ENCODE measurements around the gene PPP1CB.

The PPP1CB gene

DNA sequence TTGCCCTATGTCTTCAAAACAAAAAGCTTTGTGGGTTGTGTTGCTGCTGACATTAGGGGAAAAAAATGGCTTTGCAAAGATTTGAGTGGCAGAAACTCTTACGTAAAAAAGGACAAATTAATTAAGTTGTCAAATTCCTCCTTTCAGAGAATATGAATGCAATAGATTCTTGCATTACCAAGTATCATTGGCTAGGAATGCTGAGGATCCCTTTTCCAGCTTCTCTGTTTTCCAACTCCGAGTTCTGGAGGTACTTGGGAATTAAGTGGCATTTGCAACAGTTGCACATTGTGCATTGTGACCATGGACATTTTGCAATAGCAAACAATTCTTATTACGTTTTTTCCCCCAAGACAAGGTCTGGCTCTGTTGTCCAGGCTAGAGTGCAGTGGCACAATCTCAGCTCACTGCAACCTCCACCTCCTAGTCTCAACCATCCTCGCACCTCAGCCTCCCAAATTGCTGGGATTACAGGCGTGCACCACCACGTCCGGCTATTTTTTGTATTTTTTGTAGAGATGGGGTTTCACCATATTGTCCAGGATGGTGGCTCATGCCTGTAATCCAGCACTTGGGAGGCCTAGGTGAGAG lies 29.9 kb upstream of the PPP1CB start:
- DNase-seq (ENCODE audit: low read depth): no peak

GRCh38 chr2:28725021-28725711 lies 26.5 kb upstream of the PPP1CB start:
- TF ChIP-seq CTCF (conservative IDR thresholded peaks at IDR 0.05; ENCODE audit: low read depth, low read length): no peak
- DNase-seq (ENCODE audit: low read depth): no peak
- H3K4me3 ChIP-seq (ENCODE audit: low read depth, low read length): no peak overlapping the region

More for the DNA sequence above, 29.9 kb upstream of the PPP1CB start:
- TF ChIP-seq CTCF (conservative IDR thresholded peaks at IDR 0.05; ENCODE audit: low read depth, low read length): no peak
- no peak overlapping the region for H3K4me3 ChIP-seq (ENCODE audit: low read depth, low read length)

- H3K4me3 ChIP-seq (ENCODE audit: low read depth, low read length): no peak overlapping the region
- DNase-seq (ENCODE audit: low read depth): no peak
- TF ChIP-seq CTCF (conservative IDR thresholded peaks at IDR 0.05; ENCODE audit: low read depth, low read length): no peak
Measured at GRCh38 chr2:28726177-28726576, 25.5 kb upstream of the PPP1CB start.

- DNase-seq (ENCODE audit: low read depth): peak; percentile 46
- no peak for TF ChIP-seq CTCF (conservative IDR thresholded peaks at IDR 0.05; ENCODE audit: low read depth, low read length)
- no peak overlapping the region for H3K4me3 ChIP-seq (ENCODE audit: low read depth, low read length)
Measured at GRCh38 chr2:28729698-28730097, 21.9 kb upstream of the PPP1CB start.

GRCh38 chr2:28730641-28731146 lies 20.9 kb upstream of the PPP1CB start:
- no peak overlapping the region for H3K4me3 ChIP-seq (ENCODE audit: low read depth, low read length)
- no peak for TF ChIP-seq CTCF (conservative IDR thresholded peaks at IDR 0.05; ENCODE audit: low read depth, low read length)
- no peak for DNase-seq (ENCODE audit: low read depth)

- no peak for DNase-seq (ENCODE audit: low read depth)
- no peak overlapping the region for H3K4me3 ChIP-seq (ENCODE audit: low read depth, low read length)
- no peak for TF ChIP-seq CTCF (conservative IDR thresholded peaks at IDR 0.05; ENCODE audit: low read depth, low read length)
Measured at GRCh38 chr2:28735511-28735910, 16.1 kb upstream of the PPP1CB start.

DNA sequence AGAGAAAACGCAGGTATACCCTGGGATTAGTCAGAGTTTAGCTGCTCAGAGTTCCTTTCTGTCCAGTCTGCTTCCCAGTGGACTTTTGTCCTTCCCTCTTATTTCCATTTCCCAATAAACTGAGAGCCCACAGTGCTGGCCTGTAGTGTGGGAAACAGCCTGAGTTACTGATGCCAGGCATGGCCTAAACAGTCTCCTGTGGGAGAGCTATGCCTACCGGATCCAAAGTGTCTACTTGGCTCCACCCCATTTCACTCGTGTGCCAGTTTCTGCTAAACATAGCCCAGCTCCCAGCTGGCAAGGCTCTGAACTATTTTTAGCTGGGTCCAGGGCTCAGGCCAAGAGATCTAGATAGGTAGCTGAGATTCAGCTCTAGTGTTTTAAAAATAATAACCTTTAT lies 15.6 kb upstream of the PPP1CB start:
- no peak for DNase-seq (ENCODE audit: low read depth)
- H3K4me3 ChIP-seq (ENCODE audit: low read depth, low read length): no peak overlapping the region
- no peak for TF ChIP-seq CTCF (conservative IDR thresholded peaks at IDR 0.05; ENCODE audit: low read depth, low read length)
